ENCODE results near the gene FRS3. TPM values are rescaled to one million over a fixed set of nuclear protein-coding genes. Genes with fewer than 3 reads are reported as not detected.
"Not testable (repeated sequence)": the region's sequence is repeated elsewhere in the genome, so short reads cannot be mapped to it uniquely, and the experiment has no call there.

Gene FRS3
- total RNA-seq, 1 experiment from 2014 or later: 4.3 TPM

DNA sequence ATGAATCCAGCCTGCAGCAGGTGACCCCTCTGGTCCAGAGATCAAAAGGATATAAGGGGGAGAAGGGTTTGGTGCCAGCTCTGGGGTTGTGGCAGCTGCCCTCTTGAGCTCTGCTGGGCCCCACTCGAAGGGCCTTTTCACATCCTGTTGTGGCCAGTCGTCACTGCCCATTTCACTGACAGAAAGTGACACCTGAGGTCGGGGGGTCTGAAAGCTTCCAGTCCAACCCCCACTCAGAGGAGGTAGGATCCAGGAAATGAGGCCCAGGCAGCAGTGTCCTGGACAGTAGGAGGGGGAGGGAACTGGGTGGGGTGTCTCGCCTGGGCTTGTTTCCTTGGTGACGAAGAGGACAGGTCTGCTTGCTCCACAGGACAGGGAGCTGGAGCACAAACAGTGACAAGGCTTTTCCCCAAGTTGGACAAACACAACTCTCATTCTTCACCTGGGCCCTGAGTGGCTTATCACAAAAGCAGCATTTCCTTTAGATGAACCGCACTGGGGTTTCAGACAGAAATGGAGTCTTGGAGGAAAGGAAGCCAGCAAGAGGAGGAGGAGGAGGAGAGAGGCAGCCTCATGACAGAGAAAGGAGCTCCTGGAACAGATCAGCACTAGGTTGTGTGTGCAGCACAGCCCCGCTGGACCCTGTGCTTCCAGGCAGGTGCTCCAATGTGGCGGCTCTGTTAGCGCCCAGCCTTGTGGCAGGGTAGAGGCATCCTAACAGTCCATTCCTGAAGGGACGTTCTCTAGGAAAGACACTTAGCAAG, 11.0 kb downstream of the FRS3 start:
- peaks cover 2% of the 10 kb centered on the region; the same call in 1 of the 2 replicates for H3K36me3 ChIP-seq (ENCODE audit: control insufficient read depth, insufficient read depth, low read length)
- intact Hi-C loops (cut with micrococcal nuclease; ENCODE audit: unreplicated experiment): no loop called here
- no peaks in the 10 kb centered on the region for H3K9me3 Mint-ChIP-seq (ENCODE audit: unreplicated experiment)
- no peaks in the 10 kb centered on the region for H3K27me3 Mint-ChIP-seq (ENCODE audit: insufficient read depth, unreplicated experiment)
- CTCF ChIA-PET: interaction anchor here (0.8 kb wide), 1 partner anchor 77 kb away, joined by 3 read pairs; no protein-coding TSS in a partner anchor
- POLR2A ChIA-PET: interaction anchor here (0.7 kb wide), 1 partner anchor 19 kb away, joined by 3 read pairs; no protein-coding TSS in a partner anchor
- TF ChIP-seq, protein P1, sequence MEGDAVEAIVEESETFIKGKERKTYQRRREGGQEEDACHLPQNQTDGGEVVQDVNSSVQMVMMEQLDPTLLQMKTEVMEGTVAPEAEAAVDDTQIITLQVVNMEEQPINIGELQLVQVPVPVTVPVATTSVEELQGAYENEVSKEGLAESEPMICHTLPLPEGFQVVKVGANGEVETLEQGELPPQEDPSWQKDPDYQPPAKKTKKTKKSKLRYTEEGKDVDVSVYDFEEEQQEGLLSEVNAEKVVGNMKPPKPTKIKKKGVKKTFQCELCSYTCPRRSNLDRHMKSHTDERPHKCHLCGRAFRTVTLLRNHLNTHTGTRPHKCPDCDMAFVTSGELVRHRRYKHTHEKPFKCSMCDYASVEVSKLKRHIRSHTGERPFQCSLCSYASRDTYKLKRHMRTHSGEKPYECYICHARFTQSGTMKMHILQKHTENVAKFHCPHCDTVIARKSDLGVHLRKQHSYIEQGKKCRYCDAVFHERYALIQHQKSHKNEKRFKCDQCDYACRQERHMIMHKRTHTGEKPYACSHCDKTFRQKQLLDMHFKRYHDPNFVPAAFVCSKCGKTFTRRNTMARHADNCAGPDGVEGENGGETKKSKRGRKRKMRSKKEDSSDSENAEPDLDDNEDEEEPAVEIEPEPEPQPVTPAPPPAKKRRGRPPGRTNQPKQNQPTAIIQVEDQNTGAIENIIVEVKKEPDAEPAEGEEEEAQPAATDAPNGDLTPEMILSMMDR (IDR thresholded peaks at IDR 0.05; ENCODE audit: insufficient read depth in 1 of 2, low read depth in 1 of 2, low read length in 1 of 2, severe bottlenecking in 1 of 2, unreplicated experiment in 1 of 2): no peak
- peaks cover 32% of the 10 kb centered on the region for H3K4me1 ChIP-seq
- BruUV-seq (replicated peaks): no TSS peak
- peaks cover 17% of the 10 kb centered on the region for H3K36me3 Mint-ChIP-seq (ENCODE audit: insufficient read depth, unreplicated experiment)
- H3K4me3 Mint-ChIP-seq (ENCODE audit: unreplicated experiment): no peak overlapping the region
- H3K4me1 Mint-ChIP-seq (ENCODE audit: low read depth, unreplicated experiment): peaks cover 6% of the 10 kb centered on the region
- H3K27me3 ChIP-seq (replicated peaks; ENCODE audit: control insufficient read depth, insufficient read depth, low read length): no peaks in the 10 kb centered on the region
- DNase-seq: peak; percentile 62 to 71
- H3K9me3 ChIP-seq: no peaks in the 10 kb centered on the region
- peak overlapping the region; percentile 87 for H3K27ac Mint-ChIP-seq (ENCODE audit: unreplicated experiment)
- H3K4me3 ChIP-seq (ENCODE audit: low read depth, low read length): no peak overlapping the region

- no peak overlapping the region for H3K4me3 Mint-ChIP-seq (ENCODE audit: unreplicated experiment)
Measured at GRCh38 chr6:41767112-41767833, 12.4 kb downstream of the FRS3 start.

GRCh38 chr6:41766043-41766664, 13.5 kb downstream of the FRS3 start:
- H3K36me3 ChIP-seq (ENCODE audit: control insufficient read depth, insufficient read depth, low read length); H3K4me3 Mint-ChIP-seq (ENCODE audit: unreplicated experiment); H3K27me3 ChIP-seq (replicated peaks; ENCODE audit: control insufficient read depth, insufficient read depth, low read length); H3K27me3 Mint-ChIP-seq (ENCODE audit: insufficient read depth, unreplicated experiment); intact Hi-C loops (cut with micrococcal nuclease; ENCODE audit: unreplicated experiment); H3K4me3 ChIP-seq (ENCODE audit: low read depth, low read length); DNase-seq; H3K9me3 Mint-ChIP-seq (ENCODE audit: unreplicated experiment); H3K9me3 ChIP-seq; H3K36me3 Mint-ChIP-seq (ENCODE audit: insufficient read depth, unreplicated experiment); POLR2A ChIA-PET; H3K4me1 Mint-ChIP-seq (ENCODE audit: low read depth, unreplicated experiment); BruUV-seq (replicated peaks): not testable (repeated sequence)
- peak overlapping the region; percentile 5 for H3K27ac Mint-ChIP-seq (ENCODE audit: unreplicated experiment)
- CTCF ChIA-PET: interaction anchor here (1.8 kb wide), 1 partner anchor 31 kb away, joined by 5 read pairs; the partner anchor contains the start of gene TFEB
- H3K4me1 ChIP-seq: peaks cover 32% of the 10 kb centered on the region

More at GRCh38 chr6:41767112-41767833, 12.4 kb downstream of the FRS3 start:
- ChIA-PET CTCF (interaction anchor here (0.6 to 1.8 kb wide), 3 partner anchors 32 to 1984 kb away, joined by 3 to 5 read pairs (median 3); partner anchors contain the start of gene TFEB), POLR2A (interaction anchor here (0.5 kb wide), 1 partner anchor 18 kb away, joined by 6 read pairs; no protein-coding TSS in a partner anchor)
- peak; percentile 82 to 87 for DNase-seq
- peaks cover 32% of the 10 kb centered on the region for H3K4me1 ChIP-seq
- no peak overlapping the region for H3K4me3 ChIP-seq (ENCODE audit: low read depth, low read length)
- H3K4me1 Mint-ChIP-seq (ENCODE audit: low read depth, unreplicated experiment): peaks cover 6% of the 10 kb centered on the region
- H3K27me3 ChIP-seq (replicated peaks; ENCODE audit: control insufficient read depth, insufficient read depth, low read length): no peaks in the 10 kb centered on the region
- peaks cover 13% of the 10 kb centered on the region for H3K36me3 Mint-ChIP-seq (ENCODE audit: insufficient read depth, unreplicated experiment)
- TF ChIP-seq, protein P1 (IDR thresholded peaks at IDR 0.05; ENCODE audit: insufficient read depth in 1 of 2, low read depth in 1 of 2, low read length in 1 of 2, severe bottlenecking in 1 of 2, unreplicated experiment in 1 of 2): no peak
- no peaks in the 10 kb centered on the region for H3K9me3 Mint-ChIP-seq (ENCODE audit: unreplicated experiment)
- H3K27ac Mint-ChIP-seq (ENCODE audit: unreplicated experiment): peak overlapping the region; percentile 30
- intact Hi-C loops (cut with micrococcal nuclease; ENCODE audit: unreplicated experiment): no loop called here
- BruUV-seq (replicated peaks): no TSS peak
- H3K36me3 ChIP-seq (ENCODE audit: control insufficient read depth, insufficient read depth, low read length): peaks cover 2% of the 10 kb centered on the region; the same call in 1 of the 2 replicates
- H3K27me3 Mint-ChIP-seq (ENCODE audit: insufficient read depth, unreplicated experiment): no peaks in the 10 kb centered on the region
- no peaks in the 10 kb centered on the region for H3K9me3 ChIP-seq
